Karpas-422 (cell line): ENCODE results near the gene PTGES2. TPM values are rescaled to one million over a fixed set of nuclear protein-coding genes. Genes with fewer than 3 reads are reported as not detected.
A peak's percentile ranks its signal among the peaks of the same experiment; 100 is the strongest.

ENCODE experiments used
- DNase-seq: peaks from one replicate; pipeline ENCODE4 v3.0.0-alpha.2; 2015
- H2AFZ ChIP-seq: fragments of 200-600 bp; sonication (generic); 2 replicates; pipeline ENCODE4 v1.6.1; 2014; ENCODE audit warnings: antibody characterized with exemption, low read length, mixed read lengths
- H3K27ac ChIP-seq: fragments of 200-600 bp; sonication (generic); 2 replicates; pipeline ENCODE4 v1.5.1; 2014; ENCODE audit warnings: mild to moderate bottlenecking, low read length, moderate library complexity
- H3K27me3 ChIP-seq: fragments of 200-600 bp; sonication (generic); 2 replicates; pipeline ENCODE4 v1.6.1; 2014; ENCODE audit warnings: low read length, mixed read lengths
- H3K36me3 ChIP-seq: fragments of 200-600 bp; sonication (generic); 2 replicates; pipeline ENCODE4 v1.6.1; 2014; ENCODE audit warnings: low read length, mixed read lengths; ENCODE audit not compliant: insufficient read depth
- H3K4me1 ChIP-seq: fragments of 200-600 bp; sonication (generic); 2 replicates; pipeline ENCODE4 v1.6.1; 2014; ENCODE audit warnings: mild to moderate bottlenecking, low read length, mixed read lengths
- H3K4me2 ChIP-seq: fragments of 200-600 bp; sonication (generic); 2 replicates; pipeline ENCODE4 v1.6.1; 2014; ENCODE audit warnings: low read length, low read depth, mild to moderate bottlenecking; ENCODE audit not compliant: poor library complexity, severe bottlenecking
- H3K4me3 ChIP-seq: fragments of 200-600 bp; sonication (generic); 2 replicates; pipeline ENCODE4 v1.5.1; 2014; ENCODE audit warnings: mild to moderate bottlenecking, antibody characterized with exemption, low read length, mixed read lengths
- H3K79me2 ChIP-seq: fragments of 200-600 bp; sonication (generic); 2 replicates; pipeline ENCODE4 v1.6.1; 2014; ENCODE audit warnings: mild to moderate bottlenecking, low read length, mixed read lengths
- H3K9ac ChIP-seq: fragments of 200-600 bp; sonication (generic); 2 replicates; pipeline ENCODE4 v1.6.0; 2014; ENCODE audit warnings: low read length
- H3K9me2 ChIP-seq: fragments of 200-600 bp; sonication (generic), shearing (Covaris generic); replicated peaks from 2 replicates; pipeline ENCODE4 v1.6.0; 2014; ENCODE audit warnings: mild to moderate bottlenecking, low read length, moderate library complexity; ENCODE audit not compliant: insufficient read depth
- H3K9me3 ChIP-seq: fragments of 300-700, 200-600 bp; sonication (generic); 2 replicates; pipeline ENCODE4 v1.6.1; 2014; ENCODE audit warnings: low read length, mixed read lengths
- H4K20me1 ChIP-seq: fragments of 200-600 bp; sonication (generic); 2 replicates; pipeline ENCODE4 v1.6.1; 2014; ENCODE audit warnings: mild to moderate bottlenecking, antibody characterized with exemption, low read length, low read depth; ENCODE audit not compliant: insufficient read depth
- total RNA-seq: library from RNA; depleted of rRNA; stranded (reverse); fragments of >200 nt; shearing (Covaris generic); gene quantifications from 2 replicates; pipeline ENCODE4 v1.2.3, GENCODE V29; 2014; ENCODE audit warnings: low replicate concordance

PTGES2 gene
- total RNA-seq, 1 experiment from 2014 or later: 68.4 TPM

- peaks cover 2% of the 10 kb centered on the region; the same call in 1 of the 2 replicates for H3K36me3 ChIP-seq
- no peaks in the 10 kb centered on the region for H3K9me3 ChIP-seq
- H3K79me2 ChIP-seq: peaks cover 20% of the 10 kb centered on the region
- H4K20me1 ChIP-seq: no peaks in the 10 kb centered on the region; the same call in 1 of the 2 replicates
- peaks cover 17% of the 10 kb centered on the region for H3K4me1 ChIP-seq
- no peak overlapping the region for H2AFZ ChIP-seq
- no peak overlapping the region for H3K27ac ChIP-seq
- no peak overlapping the region for H3K4me3 ChIP-seq
- no peaks in the 10 kb centered on the region for H3K9me2 ChIP-seq
- no peaks in the 10 kb centered on the region for H3K27me3 ChIP-seq
- no peak for DNase-seq
- H3K4me2 ChIP-seq: no peak overlapping the region
- H3K9ac ChIP-seq: no peak overlapping the region
Measured at GRCh38 chr9:128121466-128121810, 6.1 kb downstream of the PTGES2 start.

GRCh38 chr9:128120741-128121465 is 6.6 kb downstream of the PTGES2 start:
- no peak overlapping the region for H3K9ac ChIP-seq
- H2AFZ ChIP-seq: no peak overlapping the region
- H3K4me2 ChIP-seq: no peak overlapping the region
- H3K4me1 ChIP-seq: peaks cover 11% of the 10 kb centered on the region
- H4K20me1 ChIP-seq: no peaks in the 10 kb centered on the region; the same call in 1 of the 2 replicates
- no peak overlapping the region for H3K4me3 ChIP-seq
- H3K9me2 ChIP-seq: no peaks in the 10 kb centered on the region
- peaks cover 6% of the 10 kb centered on the region; the same call in 1 of the 2 replicates for H3K36me3 ChIP-seq
- no peaks in the 10 kb centered on the region for H3K27me3 ChIP-seq
- H3K9me3 ChIP-seq: no peaks in the 10 kb centered on the region
- H3K27ac ChIP-seq: no peak overlapping the region
- H3K79me2 ChIP-seq: peaks cover 15% of the 10 kb centered on the region
- no peak for DNase-seq

GRCh38 chr9:128120061-128120740 is 7.3 kb downstream of the PTGES2 start:
- Histone ChIP-seq H2AFZ (no peak overlapping the region), H3K9me2 (no peaks in the 10 kb centered on the region), H3K27me3 (no peaks in the 10 kb centered on the region), H3K4me2 (no peak overlapping the region), H3K36me3 (peaks cover 8% of the 10 kb centered on the region; the same call in 1 of the 2 replicates), H3K79me2 (peaks cover 8% of the 10 kb centered on the region), H3K9me3 (no peaks in the 10 kb centered on the region), H4K20me1 (no peaks in the 10 kb centered on the region; the same call in 1 of the 2 replicates), H3K9ac (no peak overlapping the region), H3K27ac (no peak overlapping the region), H3K4me3 (no peak overlapping the region), H3K4me1 (peaks cover 4% of the 10 kb centered on the region)
- peak; percentile 40 for DNase-seq

GRCh38 chr9:128118971-128119665 is 8.4 kb downstream of the PTGES2 start:
- Histone ChIP-seq H3K9me2 (no peaks in the 10 kb centered on the region), H2AFZ (no peak overlapping the region), H3K9ac (no peak overlapping the region), H3K4me2 (no peak overlapping the region), H3K27ac (no peak overlapping the region), H3K79me2 (no peaks in the 10 kb centered on the region), H3K4me3 (no peak overlapping the region), H3K36me3 (peaks cover 8% of the 10 kb centered on the region; the same call in 1 of the 2 replicates), H3K4me1 (0 out of 2 replicates have a peak, but pooled peaks cover 2% of the 10 kb centered on the region), H3K9me3 (no peaks in the 10 kb centered on the region), H3K27me3 (no peaks in the 10 kb centered on the region), H4K20me1 (no peaks in the 10 kb centered on the region)
- peak; percentile 49 for DNase-seq

GRCh38 chr9:128118472-128118857 is 9.1 kb downstream of the PTGES2 start:
- DNase-seq: no peak
- no peak overlapping the region for H3K4me3 ChIP-seq
- H3K36me3 ChIP-seq: peaks cover 10% of the 10 kb centered on the region
- H2AFZ ChIP-seq: no peak overlapping the region
- no peak overlapping the region for H3K9ac ChIP-seq
- H3K4me2 ChIP-seq: no peak overlapping the region
- H3K9me2 ChIP-seq: no peaks in the 10 kb centered on the region
- H3K27ac ChIP-seq: no peak overlapping the region
- H3K27me3 ChIP-seq: no peaks in the 10 kb centered on the region
- 0 out of 2 replicates have a peak, but pooled peaks cover 2% of the 10 kb centered on the region for H3K4me1 ChIP-seq
- no peaks in the 10 kb centered on the region for H4K20me1 ChIP-seq
- no peaks in the 10 kb centered on the region for H3K79me2 ChIP-seq
- H3K9me3 ChIP-seq: no peaks in the 10 kb centered on the region

GRCh38 chr9:128117613-128118471 is 9.7 kb downstream of the PTGES2 start:
- no peak overlapping the region for H3K9ac ChIP-seq
- H3K27ac ChIP-seq: no peak overlapping the region
- H3K9me2 ChIP-seq: no peaks in the 10 kb centered on the region
- DNase-seq: peak; percentile 98
- no peaks in the 10 kb centered on the region for H3K79me2 ChIP-seq
- H3K9me3 ChIP-seq: no peaks in the 10 kb centered on the region
- no peaks in the 10 kb centered on the region for H4K20me1 ChIP-seq
- H3K27me3 ChIP-seq: no peaks in the 10 kb centered on the region
- peaks cover 13% of the 10 kb centered on the region for H3K36me3 ChIP-seq
- H3K4me3 ChIP-seq: no peak overlapping the region
- no peak overlapping the region for H2AFZ ChIP-seq
- H3K4me1 ChIP-seq: 0 out of 2 replicates have a peak, but pooled peaks cover 2% of the 10 kb centered on the region
- H3K4me2 ChIP-seq: no peak overlapping the region

- no peak overlapping the region for H2AFZ ChIP-seq
- H3K27ac ChIP-seq: no peak overlapping the region
- peaks cover 13% of the 10 kb centered on the region for H3K36me3 ChIP-seq
- no peaks in the 10 kb centered on the region for H3K9me2 ChIP-seq
- H4K20me1 ChIP-seq: no peaks in the 10 kb centered on the region
- H3K4me1 ChIP-seq: 0 out of 2 replicates have a peak, but pooled peaks cover 2% of the 10 kb centered on the region
- no peak overlapping the region for H3K4me2 ChIP-seq
- no peak overlapping the region for H3K4me3 ChIP-seq
- H3K9me3 ChIP-seq: no peaks in the 10 kb centered on the region
- H3K79me2 ChIP-seq: no peaks in the 10 kb centered on the region
- H3K9ac ChIP-seq: no peak overlapping the region
- H3K27me3 ChIP-seq: no peaks in the 10 kb centered on the region
- no peak for DNase-seq
Measured at GRCh38 chr9:128116104-128117083, 11.1 kb downstream of the PTGES2 start.
